B cell (primary cell): ENCODE measurements around the gene ATP4B. TPM values are rescaled to one million over a fixed set of nuclear protein-coding genes. Genes with fewer than 3 reads are reported as not detected.

Experiments used
- ATAC-seq: fragments of 200-7000 bp; cut with Tn5 transposase; one replicate; pipeline ENCODE4 v1.10.0; 2021; ENCODE audit warnings: low read depth, mild to moderate bottlenecking, moderate number of reproducible peaks, moderate library complexity
- CTCF ChIA-PET: fragments of 350-600 bp; sonication (Branson Sonifier 250); formaldehyde crosslinking; loops from one replicate; lab custom pipeline; 2021; ENCODE audit warnings: antibody characterized with exemption, inconsistent platforms; lab: Charles Lee
- POLR2A ChIA-PET: fragments of 350-600 bp; sonication (Branson Sonifier 250); formaldehyde crosslinking; loops from one replicate; lab custom pipeline; 2021; ENCODE audit warnings: antibody characterized with exemption; lab: Charles Lee
- DNase-seq: peaks from one replicate; pipeline ENCODE4 v3.0.0; 2013
- H2AFZ ChIP-seq: 2 replicates; pipeline ENCODE4 v1.6.1; 2012; ENCODE audit warnings: mild to moderate bottlenecking, low read depth, low read length; ENCODE audit not compliant: insufficient read depth, poor library complexity, severe bottlenecking
- H3K27ac ChIP-seq, 2 donors: 1 replicate in 1 of 2; 2 replicates in 1 of 2; pipeline ENCODE4 v1.5.1; 2012 to 2013; ENCODE audit warnings: low read length in 2 of 2, mild to moderate bottlenecking in 2 of 2, moderate library complexity in 1 of 2
- H3K27me3 ChIP-seq, 4 experiments: fragments of 200-600 bp in 1 of 4; sonication (generic) in 1 of 4; replicated peaks in 1 of 4; 1 replicate in 2 of 4; 2 replicates in 2 of 4; pipeline versions ENCODE4 v1.6.1 to v1.7.0; 2013 to 2016; ENCODE audit warnings: low read length in 3 of 4, mild to moderate bottlenecking in 2 of 4, mixed read lengths in 1 of 4, moderate library complexity in 1 of 4; ENCODE audit not compliant: insufficient read depth in 4 of 4, control insufficient read depth in 3 of 4; ENCODE audit errors: control extremely low read depth in 1 of 4
- H3K36me3 ChIP-seq, 2 experiments: replicated peaks in 1 of 2; 1 replicate in 1 of 2; 2 replicates in 1 of 2; pipeline versions ENCODE4 v1.6.1 to v1.7.1; 2013; ENCODE audit warnings: low read length in 1 of 2; ENCODE audit not compliant: insufficient read depth in 2 of 2, control insufficient read depth in 1 of 2; ENCODE audit errors: control extremely low read depth in 1 of 2, extremely low read depth in 1 of 2
- H3K4me1 ChIP-seq, 2 donors: fragments of 200-600 bp in 1 of 2; sonication (generic) in 1 of 2; 1 replicate in 1 of 2; 2 replicates in 1 of 2; pipeline versions ENCODE4 v1.5.1 to v1.6.1; 2013 to 2017; ENCODE audit warnings: low read length in 2 of 2; ENCODE audit not compliant: control insufficient read depth in 2 of 2, insufficient read depth in 2 of 2
- H3K4me2 ChIP-seq: replicated peaks from 2 replicates; pipeline ENCODE3; 2012; ENCODE audit warnings: mild to moderate bottlenecking, low read depth, low read length; ENCODE audit not compliant: poor library complexity, severe bottlenecking
- H3K4me3 ChIP-seq, 5 experiments: fragments of 200-600 bp in 1 of 5; sonication (generic) in 1 of 5; 1 replicate in 3 of 5; 2 replicates in 2 of 5; pipeline versions ENCODE4 v1.5.1 to v1.7.0; 2011 to 2016; ENCODE audit warnings: low read length in 4 of 5, mild to moderate bottlenecking in 4 of 5, low read depth in 2 of 5, control low read depth in 1 of 5, moderate library complexity in 1 of 5; ENCODE audit not compliant: insufficient read depth in 1 of 5; ENCODE audit errors: control extremely low read depth in 1 of 5, extremely low read depth in 1 of 5
- H3K79me2 ChIP-seq: fragments of 200-600 bp; sonication (generic); one replicate; pipeline ENCODE4 v1.6.0; 2016; ENCODE audit warnings: low read length; ENCODE audit not compliant: control insufficient read depth, insufficient read depth
- H3K9ac ChIP-seq: fragments of 200-600 bp; sonication (generic); 2 replicates; pipeline ENCODE4 v1.6.1; 2017; ENCODE audit warnings: mild to moderate bottlenecking, low read length, moderate library complexity
- H3K9me3 ChIP-seq, 3 donors: one replicate each; pipeline versions ENCODE4 v1.6.1 to v1.7.1; 2013; ENCODE audit warnings: low read length in 2 of 3; ENCODE audit not compliant: control insufficient read depth in 2 of 3, insufficient read depth in 1 of 3; ENCODE audit errors: control extremely low read depth in 1 of 3
- H4K20me1 ChIP-seq: 2 replicates; pipeline ENCODE4 v1.6.0; 2012; ENCODE audit warnings: mild to moderate bottlenecking, low read length; ENCODE audit not compliant: insufficient read depth, control insufficient read depth, poor library complexity, severe bottlenecking
- H3K27ac Mint-ChIP-seq: one replicate; pipeline ENCODE4 v1.8.0; 2021; ENCODE audit warnings: mixed read lengths
- H3K27me3 Mint-ChIP-seq: one replicate; pipeline ENCODE4 v1.8.0; 2021; ENCODE audit warnings: mixed read lengths
- H3K4me1 Mint-ChIP-seq: one replicate; pipeline ENCODE4 v1.8.0; 2021; ENCODE audit warnings: mixed read lengths
- H3K4me3 Mint-ChIP-seq: one replicate; pipeline ENCODE4 v1.8.0; 2021; ENCODE audit warnings: mixed read lengths
- H3K9me3 Mint-ChIP-seq: one replicate; pipeline ENCODE4 v1.8.0; 2022; ENCODE audit warnings: mixed read lengths; ENCODE audit not compliant: insufficient read depth
- CTCF ChIP-seq: fragments of 200-600 bp; IDR thresholded peaks from one replicate; pipeline ENCODE4 v1.8.0; 2022; ENCODE audit warnings: antibody characterized with exemption, mild to moderate bottlenecking
- EZH2 ChIP-seq: IDR thresholded peaks from 2 replicates; pipeline ENCODE4 v1.6.1; 2012; ENCODE audit warnings: borderline replicate concordance, low read depth, mild to moderate bottlenecking, moderate library complexity, low read length; ENCODE audit not compliant: insufficient read depth, poor library complexity, severe bottlenecking
- WGBS: methylation state at CpG from one replicate; pipeline ENCODE4 v1.1.5; 2013; ENCODE audit warnings: missing lambda C conversion rate; ENCODE audit not compliant: insufficient coverage; 5-methylcytosine and 5-hydroxymethylcytosine counted together
- intact Hi-C: fragments of 100-400 bp; cut with micrococcal nuclease; formaldehyde crosslinking; loops from one replicate; pipeline ENCODE4 v1.10.0; 2022
- polyA plus RNA-seq: library from polyadenylated mRNA; depleted of rRNA; stranded (reverse); fragments of >200 nt; gene quantifications from 2 replicates; pipeline ENCODE4 v1.2.3, GENCODE V29; 2012
- total RNA-seq, 2 donors: library from RNA; stranded (reverse); fragments of 120-200 nt in 1 of 2; gene quantifications; 1 replicate in 1 of 2; 2 replicates in 1 of 2; pipeline versions ENCODE4 v1.2.3 to v1.2.4, GENCODE V29; 2013 to 2022

ATP4B gene
- total and polyA plus RNA-seq, 2 donors (not counting 1 experiment from before 2014, with no cell fraction given): not detected

GRCh38 chr13:113623491-113624234 is 34.3 kb downstream of the ATP4B start:
- Histone ChIP-seq H3K79me2 (peaks cover 32% of the 10 kb centered on the region), H3K9me3 (no peaks in the 10 kb centered on the region), H3K4me3 (no peak overlapping the region), H4K20me1 (no peaks in the 10 kb centered on the region), H3K27me3 (no peaks in the 10 kb centered on the region), H3K4me2 (no peak overlapping the region), H3K9ac (no peak overlapping the region), H3K36me3 (peaks cover 0 to 14% of the 10 kb centered on the region in 2 experiments), H3K27ac (no peak overlapping the region), H3K4me1 (no peaks in the 10 kb centered on the region), H2AFZ (no peak overlapping the region)
- no peaks in the 10 kb centered on the region for H3K9me3 Mint-ChIP-seq
- no peaks in the 10 kb centered on the region for H3K27me3 Mint-ChIP-seq
- no peaks in the 10 kb centered on the region for H3K4me1 Mint-ChIP-seq
- POLR2A ChIA-PET: no interaction called here
- TF ChIP-seq EZH2 (no peak), CTCF (no peak)
- DNase-seq (no peak), ATAC-seq (no peak)
- H3K4me3 Mint-ChIP-seq: no peak overlapping the region
- CTCF ChIA-PET: no interaction called here
- WGBS: 96% methylated on average over 18 of the region's 20 CpGs
- intact Hi-C loops: no loop called here
- H3K27ac Mint-ChIP-seq: no peak overlapping the region

GRCh38 chr13:113622791-113623490 is 35.1 kb downstream of the ATP4B start:
- Mint-ChIP-seq H3K4me3 (no peak overlapping the region), H3K4me1 (no peaks in the 10 kb centered on the region), H3K27me3 (no peaks in the 10 kb centered on the region), H3K27ac (no peak overlapping the region), H3K9me3 (no peaks in the 10 kb centered on the region)
- H3K4me3 ChIP-seq: no peak overlapping the region
- H3K9ac ChIP-seq: no peak overlapping the region
- H3K27me3 ChIP-seq: no peaks in the 10 kb centered on the region
- intact Hi-C loops: no loop called here
- 95% methylated on average over 26 of the region's 29 CpGs for WGBS
- H3K4me1 ChIP-seq: no peaks in the 10 kb centered on the region
- no peak overlapping the region for H3K27ac ChIP-seq
- no peak for ATAC-seq
- peaks cover 31% of the 10 kb centered on the region for H3K79me2 ChIP-seq
- H3K4me2 ChIP-seq: no peak overlapping the region
- no peak overlapping the region for H2AFZ ChIP-seq
- H3K36me3 ChIP-seq: peaks cover 0 to 12% of the 10 kb centered on the region in 2 experiments
- ChIA-PET CTCF (no interaction called here), POLR2A (no interaction called here)
- DNase-seq: no peak
- no peak for TF ChIP-seq EZH2
- TF ChIP-seq CTCF: no peak
- no peaks in the 10 kb centered on the region for H4K20me1 ChIP-seq
- no peaks in the 10 kb centered on the region for H3K9me3 ChIP-seq
